Body of pancreas (tissue), 4 donors: ENCODE results near the gene TUT4. TPM values are rescaled to one million over a fixed set of nuclear protein-coding genes. Genes with fewer than 3 reads are reported as not detected.

Experiments
- ATAC-seq: fragments of 150-250 bp; one replicate; pipeline ENCODE4 v1.9.1; 2016
- DNase-seq, 4 donors: peaks; one replicate each; pipeline ENCODE4 v3.0.0-alpha.2; 2019
- H3K27ac ChIP-seq, 4 donors: fragments of 200-600 bp; sonication (generic); 1 replicate in 3 of 4; 2 replicates in 1 of 4; pipeline versions ENCODE4 v1.5.1 to v1.6.1; 2016 to 2019; ENCODE audit warnings: mild to moderate bottlenecking in 1 of 4, mixed read lengths in 1 of 4, moderate library complexity in 1 of 4
- H3K27me3 ChIP-seq, 2 donors: fragments of 200-600 bp; sonication (generic); one replicate each; pipeline ENCODE4 v1.6.0; 2016; ENCODE audit warnings: mild to moderate bottlenecking in 1 of 2
- H3K36me3 ChIP-seq, 2 donors: fragments of 200-600 bp; sonication (generic); replicated peaks in 1 of 2; 2 replicates each; pipeline ENCODE4 v1.5.1; 2016; ENCODE audit warnings: low read depth in 2 of 2; ENCODE audit not compliant: insufficient read depth in 1 of 2
- H3K4me1 ChIP-seq: fragments of 200-600 bp; sonication (generic); one replicate; pipeline ENCODE4 v1.6.0; 2016
- H3K4me3 ChIP-seq, 2 donors: fragments of 200-600 bp; sonication (generic); 1 replicate in 1 of 2; 2 replicates in 1 of 2; pipeline ENCODE4 v1.5.1; 2016 to 2019
- H3K9me3 ChIP-seq, 3 donors: fragments of 200-600 bp; sonication (generic); 1 replicate in 2 of 3; 2 replicates in 1 of 3; pipeline ENCODE4 v1.5.1; 2016
- POLR2A ChIP-seq, 3 donors: fragments of 450-650 bp; IDR thresholded peaks; one replicate each; pipeline ENCODE4 v1.6.1; 2016; ENCODE audit warnings: antibody characterized with exemption in 3 of 3, mild to moderate bottlenecking in 2 of 3
- WGBS, 2 donors: methylation state at CpG; one replicate each; pipeline ENCODE4 v1.1.5; 2017; 5-methylcytosine and 5-hydroxymethylcytosine counted together
- intact Hi-C: fragments of 100-400 bp; cut with DNase I; formaldehyde crosslinking; loops from one replicate; pipeline ENCODE4 v1.15.1; 2023
- total RNA-seq, 2 donors: library from RNA; depleted of rRNA; stranded (reverse); fragments of >200 nt; gene quantifications; one replicate each; pipeline ENCODE4 v1.1.0, GENCODE V29; 2016
- TF ChIP-seq, protein P1 (sequence below), 7 experiments: fragments of 450-650 bp in 4 of 7; fragments of 200-600 bp in 3 of 7; sonication (generic) in 3 of 7; IDR thresholded peaks; one replicate each; pipeline ENCODE4 v1.5.1; 2016 to 2019; ENCODE audit warnings: antibody characterized with exemption in 7 of 7

TUT4 gene
- total RNA-seq, 2 donors from 2014 or later = 41.8 to 59.3 TPM

DNA sequence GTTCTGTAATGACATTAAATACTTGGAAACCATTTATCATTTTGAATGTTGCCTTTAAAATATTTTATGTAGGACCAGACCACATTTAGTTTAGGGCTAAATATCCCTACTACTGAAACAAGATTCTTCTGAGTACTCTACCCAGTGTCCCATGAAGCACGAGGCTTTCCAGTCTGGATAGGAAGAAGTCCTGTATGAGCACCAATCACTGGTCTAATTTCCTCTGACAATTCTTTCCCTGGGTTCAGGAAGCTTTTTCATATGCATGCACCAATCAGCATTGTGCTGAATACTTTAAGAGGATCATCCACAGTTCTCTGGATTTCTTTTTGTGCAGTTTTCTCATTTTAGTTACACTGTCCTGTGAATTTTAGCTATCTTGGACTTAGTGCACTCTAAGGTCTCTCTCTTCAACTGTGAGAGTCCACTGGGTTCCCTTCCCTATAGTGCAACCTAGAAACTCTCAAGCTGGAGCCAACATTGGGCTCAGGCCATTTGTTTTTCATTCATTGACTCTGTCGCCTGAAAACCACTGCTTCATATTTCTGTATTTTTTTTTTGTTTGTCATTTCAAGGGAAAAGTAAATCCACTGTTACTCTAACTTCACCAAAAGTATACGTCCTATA lies 45.9 kb downstream of the TUT4 start:
- Histone ChIP-seq H3K4me3 (no peak overlapping the region), H3K27ac (no peak overlapping the region), H3K36me3 (no peaks in the 10 kb centered on the region), H3K9me3 (no peaks in the 10 kb centered on the region), H3K4me1 (no peaks in the 10 kb centered on the region), H3K27me3 (no peaks in the 10 kb centered on the region)
- ATAC-seq (no peak), DNase-seq (no peak)
- no peak for TF ChIP-seq POLR2A (IDR thresholded peaks at IDR 0.05)
- TF ChIP-seq, protein P1, sequence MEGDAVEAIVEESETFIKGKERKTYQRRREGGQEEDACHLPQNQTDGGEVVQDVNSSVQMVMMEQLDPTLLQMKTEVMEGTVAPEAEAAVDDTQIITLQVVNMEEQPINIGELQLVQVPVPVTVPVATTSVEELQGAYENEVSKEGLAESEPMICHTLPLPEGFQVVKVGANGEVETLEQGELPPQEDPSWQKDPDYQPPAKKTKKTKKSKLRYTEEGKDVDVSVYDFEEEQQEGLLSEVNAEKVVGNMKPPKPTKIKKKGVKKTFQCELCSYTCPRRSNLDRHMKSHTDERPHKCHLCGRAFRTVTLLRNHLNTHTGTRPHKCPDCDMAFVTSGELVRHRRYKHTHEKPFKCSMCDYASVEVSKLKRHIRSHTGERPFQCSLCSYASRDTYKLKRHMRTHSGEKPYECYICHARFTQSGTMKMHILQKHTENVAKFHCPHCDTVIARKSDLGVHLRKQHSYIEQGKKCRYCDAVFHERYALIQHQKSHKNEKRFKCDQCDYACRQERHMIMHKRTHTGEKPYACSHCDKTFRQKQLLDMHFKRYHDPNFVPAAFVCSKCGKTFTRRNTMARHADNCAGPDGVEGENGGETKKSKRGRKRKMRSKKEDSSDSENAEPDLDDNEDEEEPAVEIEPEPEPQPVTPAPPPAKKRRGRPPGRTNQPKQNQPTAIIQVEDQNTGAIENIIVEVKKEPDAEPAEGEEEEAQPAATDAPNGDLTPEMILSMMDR (IDR thresholded peaks at IDR 0.05) = no peak
- WGBS, 2 donors = 76 to 94% methylated on average over 3 of the region's 3 CpGs
- intact Hi-C loops = no loop called here

DNA sequence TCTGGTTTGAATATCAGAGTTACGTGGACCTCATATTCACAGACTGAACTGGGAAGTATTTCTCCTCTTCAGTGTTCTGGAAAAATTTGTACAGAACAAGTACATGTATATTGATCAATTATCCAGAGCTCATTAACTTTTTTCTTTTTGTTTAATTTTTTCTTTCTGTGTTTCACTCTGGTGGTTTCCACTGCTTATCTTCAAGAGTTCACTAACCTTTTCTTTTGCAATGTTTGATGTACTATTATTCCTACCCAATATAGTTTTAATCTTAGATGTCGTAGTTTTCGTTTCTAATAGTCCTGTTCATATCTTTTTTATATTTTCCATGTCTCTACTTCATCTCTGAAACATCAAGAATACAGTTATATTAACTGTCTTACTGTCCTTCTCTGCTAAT lies 46.5 kb downstream of the TUT4 start:
- DNase-seq = no peak
- Histone ChIP-seq H3K4me3 (no peak overlapping the region), H3K9me3 (no peaks in the 10 kb centered on the region), H3K27ac (no peak overlapping the region), H3K4me1 (no peaks in the 10 kb centered on the region), H3K27me3 (no peaks in the 10 kb centered on the region), H3K36me3 (no peaks in the 10 kb centered on the region)
- ATAC-seq = no peak
- intact Hi-C loops = no loop called here
- WGBS, 2 donors = 87 to 93% methylated on average over 3 of the region's 3 CpGs
- TF ChIP-seq POLR2A (IDR thresholded peaks at IDR 0.05) = no peak
- TF ChIP-seq, protein P1 (IDR thresholded peaks at IDR 0.05) = no peak

GRCh38 chr1:52504720-52505119 lies 48.2 kb downstream of the TUT4 start:
- DNase-seq (no peak), ATAC-seq (no peak)
- no peaks in the 10 kb centered on the region for H3K4me1 ChIP-seq
- H3K27me3 ChIP-seq = no peaks in the 10 kb centered on the region
- WGBS, 2 donors = 87 to 91% methylated on average over 1 of the region's 1 CpG
- TF ChIP-seq POLR2A (IDR thresholded peaks at IDR 0.05) = no peak
- TF ChIP-seq, protein P1 (IDR thresholded peaks at IDR 0.05) = no peak
- H3K9me3 ChIP-seq = no peaks in the 10 kb centered on the region
- no peaks in the 10 kb centered on the region for H3K36me3 ChIP-seq
- no peak overlapping the region for H3K4me3 ChIP-seq
- intact Hi-C loops = no loop called here
- no peak overlapping the region for H3K27ac ChIP-seq

- intact Hi-C loops = no loop called here
- no peak for TF ChIP-seq POLR2A (IDR thresholded peaks at IDR 0.05)
- TF ChIP-seq, protein P1 (IDR thresholded peaks at IDR 0.05) = no peak
- Histone ChIP-seq H3K9me3 (no peaks in the 10 kb centered on the region), H3K4me1 (no peaks in the 10 kb centered on the region), H3K4me3 (no peak overlapping the region), H3K36me3 (no peaks in the 10 kb centered on the region), H3K27ac (no peak overlapping the region), H3K27me3 (no peaks in the 10 kb centered on the region)
- ATAC-seq (no peak), DNase-seq (no peak)
Observed at GRCh38 chr1:52503706-52504105, 49.2 kb downstream of the TUT4 start.

GRCh38 chr1:52502789-52503188 lies 50.1 kb downstream of the TUT4 start:
- DNase-seq = peak in 2 of 4 donors; percentile 14 to 19
- WGBS, 2 donors = 75 to 83% methylated on average over 5 of the region's 5 CpGs

More at GRCh38 chr1:52502789-52503188, 50.1 kb downstream of the TUT4 start:
- TF ChIP-seq, protein P1 (IDR thresholded peaks at IDR 0.05) = no peak
- TF ChIP-seq POLR2A (IDR thresholded peaks at IDR 0.05) = no peak
- Histone ChIP-seq H3K4me1 (no peaks in the 10 kb centered on the region), H3K27ac (no peak overlapping the region), H3K9me3 (no peaks in the 10 kb centered on the region), H3K36me3 (no peaks in the 10 kb centered on the region), H3K4me3 (no peak overlapping the region), H3K27me3 (no peaks in the 10 kb centered on the region)
- intact Hi-C loops = no loop called here
- ATAC-seq = no peak
